HG02642 (cell line): ENCODE results near the gene ERG.

ENCODE experiments used
- ATAC-seq: cut with Tn5 transposase; IDR thresholded peaks from one replicate; pipeline ENCODE4 v1.9.1; 2021; ENCODE audit warnings: mild to moderate bottlenecking; ENCODE audit not compliant: unreplicated experiment, poor library complexity

ERG gene

GRCh38 chr21:38477226-38477625 lies 21.1 kb downstream of the ERG start:
- no peak for ATAC-seq

- ATAC-seq: no peak
Observed at GRCh38 chr21:38476385-38476784, 21.9 kb downstream of the ERG start.

- ATAC-seq: no peak
Observed at GRCh38 chr21:38475519-38475918, 22.8 kb downstream of the ERG start.

GRCh38 chr21:38474796-38475195 lies 23.5 kb downstream of the ERG start:
- no peak for ATAC-seq

- no peak for ATAC-seq
Observed at GRCh38 chr21:38474124-38474523, 24.2 kb downstream of the ERG start.

GRCh38 chr21:38472412-38473108 lies 25.7 kb downstream of the ERG start:
- no peak for ATAC-seq

GRCh38 chr21:38471766-38472165 lies 26.5 kb downstream of the ERG start:
- no peak for ATAC-seq

GRCh38 chr21:38470755-38471154 lies 27.5 kb downstream of the ERG start:
- ATAC-seq: no peak

GRCh38 chr21:38469642-38470041 lies 28.6 kb downstream of the ERG start:
- ATAC-seq: no peak

GRCh38 chr21:38468989-38469388 lies 29.3 kb downstream of the ERG start:
- no peak for ATAC-seq

- no peak for ATAC-seq
Observed at GRCh38 chr21:38467911-38468310, 30.4 kb downstream of the ERG start.

- ATAC-seq: no peak
Observed at GRCh38 chr21:38467374-38467773, 30.9 kb downstream of the ERG start.

- no peak for ATAC-seq
Observed at GRCh38 chr21:38460171-38460742, 38.0 kb downstream of the ERG start.

- ATAC-seq: no peak
Observed at GRCh38 chr21:38459490-38459889, 38.8 kb downstream of the ERG start.

GRCh38 chr21:38455403-38455802 lies 42.9 kb downstream of the ERG start:
- no peak for ATAC-seq

GRCh38 chr21:38454702-38455101 lies 43.6 kb downstream of the ERG start:
- no peak for ATAC-seq

- no peak for ATAC-seq
Observed at GRCh38 chr21:38454161-38454560, 44.1 kb downstream of the ERG start.

GRCh38 chr21:38448671-38449385 lies 49.4 kb downstream of the ERG start:
- ATAC-seq: no peak

GRCh38 chr21:38447611-38448010 lies 50.7 kb downstream of the ERG start:
- ATAC-seq: no peak

- no peak for ATAC-seq
Observed at GRCh38 chr21:38444691-38445090, 53.6 kb downstream of the ERG start.

GRCh38 chr21:38443110-38443509 lies 55.2 kb downstream of the ERG start:
- ATAC-seq: no peak

GRCh38 chr21:38441153-38441552 lies 57.1 kb downstream of the ERG start:
- ATAC-seq: no peak
